HG03066 (cell line): ENCODE results near the gene B4GALT2.
A peak's percentile ranks its signal among the peaks of the same experiment; 100 is the strongest.

Experiments used
- ATAC-seq: cut with Tn5 transposase; IDR thresholded peaks from one replicate; pipeline ENCODE4 v1.9.1; 2021; ENCODE audit warnings: low read depth; ENCODE audit not compliant: unreplicated experiment

The B4GALT2 gene

DNA sequence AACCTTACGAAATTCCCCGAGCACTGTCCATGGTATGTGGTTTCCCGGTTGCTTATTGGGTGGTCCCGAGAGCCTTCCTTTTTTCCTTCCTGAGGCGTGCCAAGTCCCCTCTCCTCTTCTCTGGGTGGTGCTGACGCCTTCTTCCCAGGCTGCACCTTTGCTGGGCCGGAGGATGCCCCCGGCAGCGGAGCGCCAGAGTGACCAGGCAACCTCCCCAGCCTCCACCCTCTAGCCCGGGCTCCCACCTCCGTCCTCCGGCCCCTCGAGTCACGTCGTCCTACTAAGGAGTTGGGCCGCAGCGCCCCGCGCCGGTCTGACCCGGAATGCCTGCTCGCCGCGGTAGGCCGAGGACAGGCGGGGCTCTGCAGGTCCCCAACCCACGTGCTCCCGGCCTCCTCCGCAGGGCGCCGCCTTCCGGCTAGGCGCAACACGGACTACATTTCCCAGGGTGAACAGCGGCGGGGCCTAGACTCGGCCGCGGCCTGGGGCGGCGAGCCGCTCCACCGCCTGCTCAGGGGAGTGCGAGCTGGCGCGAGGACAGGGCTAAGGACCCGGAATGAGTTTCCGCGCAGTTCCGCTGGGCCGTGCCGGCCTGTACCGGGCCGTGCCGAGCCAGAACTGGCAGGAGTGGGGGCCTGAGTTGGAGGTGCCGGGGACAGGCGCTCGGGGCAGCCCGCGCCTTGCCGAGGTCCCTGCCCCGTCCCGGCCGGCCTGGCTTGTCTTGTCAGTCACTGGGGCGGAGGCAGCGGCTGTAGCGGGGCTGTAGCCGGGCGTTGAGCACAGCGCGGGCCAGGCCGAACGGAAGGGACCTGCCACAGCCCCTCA is 32.6 kb upstream of the B4GALT2 start, which contains the start of gene IPO13:
IPO13 (plus strand) TSS at position 715 of the 825 bp plus-strand sequence. CDS start 651 bp downstream, outside the sequence.
- peak; percentile 89 for ATAC-seq

DNA sequence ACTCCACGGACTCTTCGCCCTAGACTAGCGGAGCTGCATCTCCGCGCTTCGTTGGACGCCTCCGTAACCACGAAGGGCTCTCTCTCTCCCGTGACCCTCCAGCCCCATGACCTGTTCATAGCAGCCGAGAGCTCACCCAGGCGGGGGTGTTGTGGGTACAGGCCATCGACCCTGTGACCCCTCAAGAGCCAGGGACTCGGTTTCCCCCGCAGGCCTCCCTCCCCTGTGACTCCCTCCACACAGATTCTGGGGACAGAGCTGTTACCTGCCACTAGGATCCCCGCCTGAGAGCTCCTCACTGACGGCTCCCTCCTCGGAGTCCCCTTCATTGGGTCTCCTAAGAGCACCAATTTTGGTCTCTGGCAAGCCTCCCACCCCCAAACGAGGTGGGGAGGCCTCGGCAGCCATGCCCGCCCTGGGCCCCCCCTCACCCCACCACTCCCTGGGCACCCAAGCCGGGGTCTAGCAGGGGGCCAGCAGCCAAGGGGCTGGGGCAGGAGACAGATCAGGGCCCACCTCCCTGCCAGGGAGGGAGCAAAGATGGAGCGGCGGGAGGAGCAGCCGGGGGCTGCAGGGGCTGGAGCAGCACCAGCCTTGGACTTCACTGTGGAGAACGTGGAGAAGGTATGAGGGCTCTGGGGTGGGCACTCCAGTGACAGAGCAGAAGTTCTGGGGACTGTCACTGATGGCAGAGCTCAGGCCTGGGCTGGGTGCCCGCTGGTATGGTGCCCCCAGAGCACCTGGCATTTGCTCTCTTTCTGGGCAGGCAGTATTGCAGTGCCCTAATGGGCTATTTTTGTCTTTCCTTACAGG is 31.7 kb upstream of the B4GALT2 start:
- no peak for ATAC-seq

DNA sequence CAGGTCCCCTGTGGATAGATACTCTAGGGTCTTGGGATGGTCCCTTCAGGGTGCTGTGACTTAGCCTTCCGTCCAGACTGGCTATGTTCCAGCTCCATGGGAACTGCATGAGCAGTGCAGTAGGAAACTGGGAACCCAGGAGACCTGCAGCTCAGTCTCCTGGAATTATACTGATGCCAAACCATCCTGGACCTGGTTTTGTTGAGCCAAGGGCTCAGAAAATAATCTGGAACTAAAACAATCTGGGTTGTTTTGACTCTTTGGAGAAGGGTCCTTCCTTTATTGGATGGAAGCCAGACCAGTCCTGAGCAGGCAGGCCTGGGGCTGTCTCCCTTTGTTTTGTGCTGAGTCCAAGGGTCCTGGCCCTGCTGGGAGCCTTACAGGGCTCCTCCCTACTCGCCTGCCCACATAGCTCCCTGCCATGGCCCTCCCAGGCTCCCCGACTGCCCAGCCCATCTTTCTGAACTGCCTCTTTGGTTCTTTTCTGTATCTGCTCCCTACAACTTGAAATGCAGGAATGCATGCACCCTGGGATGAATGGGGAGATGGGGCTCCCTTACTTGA is 31.1 kb upstream of the B4GALT2 start:
- no peak for ATAC-seq

DNA sequence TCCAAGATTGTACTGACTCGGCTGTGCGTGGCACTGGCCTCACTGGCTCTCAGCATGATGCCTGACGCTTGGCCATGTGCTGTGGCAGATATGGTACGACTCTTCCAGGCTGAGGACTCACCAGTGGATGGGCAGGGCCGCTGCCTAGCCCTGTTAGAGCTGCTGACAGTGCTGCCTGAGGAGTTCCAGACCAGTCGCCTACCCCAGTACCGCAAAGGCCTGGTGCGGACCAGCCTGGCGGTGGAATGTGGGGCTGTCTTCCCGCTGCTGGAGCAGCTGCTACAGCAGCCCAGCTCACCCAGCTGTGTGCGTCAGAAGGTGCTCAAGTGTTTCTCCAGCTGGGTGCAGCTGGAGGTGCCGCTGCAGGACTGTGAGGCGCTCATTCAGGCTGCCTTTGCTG is 29.3 kb upstream of the B4GALT2 start:
- ATAC-seq: no peak

DNA sequence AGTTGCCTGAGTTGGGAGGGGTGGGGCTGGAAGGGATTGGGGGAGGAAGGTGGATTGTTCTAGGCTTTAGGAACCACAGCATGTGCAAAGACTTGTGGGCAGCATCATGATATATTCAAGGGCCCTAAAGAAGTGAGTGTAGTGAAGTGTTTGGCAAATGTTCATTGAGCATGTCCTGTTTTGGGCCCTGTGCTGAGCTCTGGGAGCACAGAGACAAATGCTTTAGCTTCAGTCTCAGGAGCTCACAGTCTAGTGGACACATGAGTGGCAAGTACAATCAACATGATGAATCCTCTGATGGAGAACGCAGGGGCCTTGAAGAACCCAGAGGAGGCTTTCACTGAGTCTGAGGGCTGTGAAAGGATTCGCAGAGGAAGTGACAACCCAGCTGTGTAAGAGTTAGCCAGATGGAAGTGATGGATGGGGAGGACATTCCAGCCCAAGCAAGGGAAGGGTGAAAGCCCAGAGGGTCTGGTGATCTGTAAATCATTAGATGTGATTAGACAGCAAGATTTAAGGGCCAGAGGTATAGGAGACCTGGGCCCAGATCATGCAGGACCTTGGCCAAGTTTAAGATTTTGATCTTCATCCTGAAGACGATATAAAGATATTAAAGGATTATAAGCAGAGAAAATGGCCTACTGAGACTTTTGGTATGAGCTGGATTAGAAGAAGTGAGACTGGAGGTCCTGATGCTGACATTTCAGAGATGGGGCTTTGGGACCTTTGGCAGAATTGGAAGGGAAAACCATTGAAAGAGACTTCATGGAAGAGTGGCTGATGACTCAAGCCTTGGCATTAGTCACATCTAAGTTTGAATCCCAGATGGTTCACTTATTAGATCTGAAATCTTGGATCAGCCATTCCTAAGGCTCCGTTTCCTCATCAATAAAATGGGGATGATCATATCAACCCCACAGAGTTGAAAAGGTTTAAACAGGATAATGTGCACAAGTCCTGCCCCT is 27.7 kb upstream of the B4GALT2 start:
- no peak for ATAC-seq

DNA sequence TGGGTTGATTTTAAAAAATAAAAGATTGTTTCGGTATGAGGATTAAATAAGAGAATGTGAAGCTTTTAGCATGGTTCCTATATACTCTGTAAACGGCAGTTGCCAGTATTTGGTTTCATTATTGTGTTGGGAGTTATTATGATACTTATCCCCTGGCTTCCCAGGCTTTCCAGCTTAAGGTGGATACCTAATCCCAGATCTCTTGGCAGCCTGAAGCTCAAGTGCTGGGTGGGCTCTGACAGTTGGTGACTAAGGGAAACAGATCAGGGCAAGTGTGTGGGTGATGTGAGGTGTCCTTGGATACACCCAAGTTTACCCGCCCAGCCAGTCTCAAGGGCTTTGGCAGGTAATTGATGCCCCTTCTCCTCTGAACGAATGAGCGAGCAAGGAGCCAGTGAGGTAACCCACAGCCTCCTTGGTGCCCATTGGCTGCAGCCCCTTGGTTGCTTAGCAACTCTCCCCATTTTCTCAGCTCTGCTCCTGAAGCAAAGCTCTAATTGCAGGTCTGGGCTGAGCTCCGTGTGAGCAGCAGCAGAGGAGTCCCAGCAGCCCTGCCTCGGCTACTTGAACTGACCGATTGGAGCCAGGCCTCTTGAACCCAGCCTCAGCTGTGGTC is 26.2 kb upstream of the B4GALT2 start:
- no peak for ATAC-seq

DNA sequence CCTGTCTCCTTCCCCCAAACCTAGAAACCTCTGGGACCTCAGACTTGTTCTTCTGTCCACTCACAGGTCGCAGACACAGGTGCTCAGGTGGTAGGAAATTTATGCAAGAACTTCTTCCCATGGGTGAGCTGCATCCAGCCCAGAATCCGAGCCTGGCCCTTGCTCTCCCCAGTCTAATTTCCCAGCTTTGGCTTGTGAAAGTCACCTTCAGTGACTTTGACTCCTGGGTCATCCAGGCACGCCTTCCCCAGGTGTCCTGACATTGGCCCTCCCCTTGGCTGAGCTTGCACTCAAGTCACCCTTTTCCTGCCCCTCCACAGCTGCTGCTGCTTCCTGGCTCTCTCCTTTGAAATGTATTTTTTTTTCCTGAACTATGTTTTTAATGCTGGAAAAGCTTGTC is 25.6 kb upstream of the B4GALT2 start:
- ATAC-seq: no peak

DNA sequence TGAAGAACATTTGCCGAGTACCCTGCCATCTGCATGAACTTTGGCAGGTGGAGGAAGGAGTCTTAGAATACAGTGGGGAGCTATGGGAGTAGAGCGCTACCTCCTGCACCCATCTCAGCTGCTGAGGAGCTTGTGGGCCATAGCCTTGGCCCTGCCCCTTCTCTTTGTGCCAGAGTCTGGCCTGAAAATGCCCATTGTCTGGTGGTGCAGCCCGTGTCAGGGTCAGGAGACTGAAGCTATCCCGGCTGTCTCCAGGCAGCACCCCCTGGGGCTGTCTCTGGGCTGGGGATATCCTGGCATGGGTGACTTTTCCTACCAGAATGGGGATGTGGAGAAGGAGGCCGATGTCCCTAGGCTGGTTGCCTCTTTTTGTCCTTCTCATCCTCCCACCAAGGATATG is 25.0 kb upstream of the B4GALT2 start:
- ATAC-seq: no peak

DNA sequence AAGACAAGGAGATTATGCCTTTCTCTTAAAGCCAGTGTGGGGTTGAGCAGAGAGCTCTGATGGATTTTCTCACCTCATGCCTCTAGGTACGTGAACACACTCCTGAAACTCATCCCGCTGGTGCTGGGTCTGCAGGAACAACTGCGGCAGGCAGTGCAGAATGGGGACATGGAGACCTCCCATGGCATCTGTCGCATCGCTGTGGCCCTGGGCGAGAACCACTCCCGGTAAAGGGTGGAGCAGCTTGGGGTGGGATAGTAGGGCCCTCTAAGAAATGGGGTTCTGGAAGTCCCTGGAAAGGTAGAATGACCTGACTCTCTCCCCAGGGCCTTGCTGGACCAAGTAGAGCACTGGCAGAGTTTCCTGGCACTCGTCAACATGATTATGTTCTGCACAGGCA is 22.8 kb upstream of the B4GALT2 start:
- ATAC-seq: no peak

DNA sequence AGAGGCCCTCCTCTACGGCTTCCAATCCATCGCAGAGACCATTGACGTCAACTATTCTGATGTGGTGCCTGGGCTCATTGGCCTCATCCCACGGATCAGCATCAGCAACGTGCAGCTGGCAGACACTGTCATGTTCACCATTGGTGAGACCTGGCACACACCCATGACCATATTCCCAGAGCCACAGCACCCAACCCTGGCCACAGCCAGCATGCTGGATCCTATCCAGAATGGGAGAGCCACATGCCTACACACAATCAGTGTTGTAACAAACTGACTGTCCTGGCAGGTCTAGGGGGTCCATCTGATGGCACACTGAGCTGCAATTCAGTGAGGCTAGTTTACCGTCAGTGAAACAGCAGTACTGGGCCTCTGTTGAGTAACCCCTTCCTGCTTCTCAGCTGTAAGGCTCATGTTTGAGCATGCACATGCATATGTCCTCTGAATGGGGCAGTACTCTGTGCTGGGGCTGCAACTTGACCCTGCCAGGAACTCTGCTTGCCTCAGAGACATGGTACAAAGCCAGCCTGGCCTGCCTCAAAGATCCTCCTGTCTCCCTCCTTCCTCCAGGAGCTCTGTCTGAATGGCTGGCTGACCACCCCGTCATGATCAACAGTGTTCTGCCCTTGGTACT is 21.5 kb upstream of the B4GALT2 start:
- no peak for ATAC-seq

DNA sequence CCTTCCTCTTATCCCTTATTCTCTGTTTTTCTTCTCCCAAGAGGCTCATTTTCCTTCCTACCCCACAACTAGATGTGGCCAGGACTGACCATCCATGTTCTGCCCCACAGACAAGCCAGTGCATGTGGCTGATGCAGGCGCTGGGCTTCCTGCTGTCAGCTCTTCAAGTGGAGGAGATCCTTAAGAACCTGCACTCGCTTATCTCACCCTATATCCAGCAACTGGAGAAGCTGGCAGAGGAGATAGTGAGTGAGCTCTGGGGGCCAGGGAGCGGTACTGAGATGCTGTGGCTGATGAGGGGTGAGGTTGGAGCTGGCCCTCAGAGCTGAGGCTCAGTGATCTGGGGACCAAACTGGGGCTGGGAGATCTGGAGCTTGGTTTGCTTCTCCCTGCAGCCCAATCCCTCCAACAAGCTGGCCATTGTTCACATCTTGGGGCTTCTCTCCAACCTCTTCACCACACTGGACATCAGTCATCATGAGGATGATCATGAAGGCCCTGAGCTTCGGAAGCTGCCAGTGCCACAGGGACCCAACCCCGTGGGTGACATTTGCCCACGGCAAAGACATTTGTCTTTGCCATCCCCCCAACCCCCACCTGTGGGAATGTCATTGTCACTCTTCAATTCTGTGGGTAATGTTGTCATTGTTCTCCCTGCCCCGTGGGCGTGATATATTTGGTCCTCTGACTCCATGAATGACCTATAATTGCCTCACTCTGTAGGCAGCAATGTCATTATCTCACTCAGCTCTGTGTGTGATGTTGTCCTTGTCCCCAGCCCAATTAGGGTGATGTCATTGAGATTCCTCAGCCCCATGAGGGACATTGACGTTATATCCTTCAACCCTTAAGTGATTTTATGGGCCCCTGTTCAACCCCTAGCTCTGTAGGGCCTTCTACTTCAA is 20.4 kb upstream of the B4GALT2 start:
- ATAC-seq: no peak

DNA sequence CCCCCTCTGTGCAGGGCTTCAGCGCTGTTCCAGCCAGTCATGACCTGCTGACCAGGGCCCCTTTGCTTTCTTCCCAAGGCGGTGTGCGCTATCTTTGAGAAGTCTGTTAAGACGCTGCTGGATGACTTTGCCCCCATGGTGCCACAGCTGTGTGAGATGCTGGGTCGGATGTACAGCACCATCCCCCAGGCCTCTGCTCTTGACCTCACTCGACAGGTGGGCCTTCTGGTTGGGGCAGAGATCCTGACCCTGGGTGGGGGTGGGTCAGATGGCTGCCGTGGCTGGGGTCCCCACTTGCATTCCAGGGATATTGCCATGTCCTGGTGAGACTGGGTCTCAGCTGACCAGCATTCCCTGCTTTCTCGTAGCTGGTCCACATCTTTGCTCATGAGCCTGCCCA is 18.2 kb upstream of the B4GALT2 start:
- no peak for ATAC-seq

DNA sequence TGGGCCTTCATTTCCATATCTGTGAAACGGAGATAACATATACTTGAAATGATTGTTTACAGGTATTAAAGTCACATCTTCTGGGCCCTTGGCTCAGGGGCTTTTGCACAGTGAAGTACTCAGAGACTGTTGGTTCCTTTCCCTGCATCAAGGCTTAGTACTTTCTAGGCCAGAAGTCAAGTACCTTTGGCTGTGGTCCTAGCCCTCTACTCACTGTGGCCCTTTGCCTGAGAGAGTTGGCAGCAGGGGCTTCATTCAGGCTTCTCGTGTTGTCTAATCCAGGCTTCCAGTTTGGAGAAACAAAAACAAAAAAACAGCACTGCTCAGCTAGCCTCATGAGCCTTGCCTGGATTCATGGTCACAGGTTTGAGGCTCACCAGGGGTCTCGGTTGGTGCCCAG is 17.3 kb upstream of the B4GALT2 start:
- no peak for ATAC-seq

DNA sequence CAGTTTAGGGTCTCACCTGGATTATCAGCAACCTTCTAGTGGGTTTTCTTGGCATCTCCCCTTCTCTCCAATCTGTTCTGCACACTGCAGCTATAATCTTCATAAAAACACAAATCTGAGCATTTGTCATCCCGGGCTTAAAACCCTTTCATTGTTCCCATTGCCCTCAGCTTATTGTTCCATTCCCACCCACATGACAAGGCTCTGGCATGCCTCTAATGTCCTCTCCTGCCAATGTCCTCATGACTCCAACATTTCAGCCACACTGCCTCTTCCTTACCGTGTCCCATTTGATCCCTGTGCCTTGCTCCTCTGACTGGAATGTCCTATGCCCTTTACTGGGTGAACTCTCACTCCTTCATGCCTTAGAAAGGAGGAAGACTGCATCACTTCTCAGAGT is 16.7 kb upstream of the B4GALT2 start:
- ATAC-seq: no peak

DNA sequence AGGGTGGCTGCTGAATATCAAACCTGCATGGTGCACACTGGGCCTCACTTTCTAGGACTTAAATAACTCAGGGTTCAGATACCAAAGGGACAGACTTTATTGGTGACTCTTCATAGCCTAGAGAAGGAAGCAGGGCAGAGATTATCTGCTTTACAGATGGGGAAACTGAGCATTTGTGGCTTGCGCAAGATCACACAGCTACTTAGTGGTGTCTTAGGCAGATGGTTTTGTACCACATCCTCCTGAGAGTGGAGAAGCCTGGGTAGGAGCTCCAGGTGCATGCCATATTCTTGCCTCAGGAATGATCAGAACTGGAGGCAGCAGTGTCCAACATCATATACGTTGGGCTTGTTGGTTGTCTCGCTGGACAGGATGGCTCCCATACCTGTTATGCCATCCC is 16.0 kb upstream of the B4GALT2 start:
- no peak for ATAC-seq

DNA sequence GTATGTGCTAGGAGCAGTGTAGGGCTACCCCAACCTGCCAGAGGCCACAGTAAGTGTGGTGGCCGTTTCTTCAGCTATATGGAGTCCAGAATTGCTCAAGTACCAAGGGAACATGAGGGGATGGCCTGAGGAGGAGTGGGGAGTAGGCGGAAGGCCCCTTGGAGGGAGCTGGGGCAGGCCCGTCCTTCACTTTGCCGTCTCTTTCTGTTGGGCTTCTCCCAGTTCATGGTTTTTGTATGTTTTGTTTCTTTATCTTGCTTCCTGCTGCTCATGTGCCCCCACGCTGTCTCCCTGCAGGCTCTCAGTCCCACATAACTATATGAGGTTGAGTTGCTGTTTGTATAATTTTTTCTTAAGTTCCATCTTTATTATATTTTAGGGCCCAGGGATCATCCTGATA is 15.1 kb upstream of the B4GALT2 start:
- no peak for ATAC-seq

DNA sequence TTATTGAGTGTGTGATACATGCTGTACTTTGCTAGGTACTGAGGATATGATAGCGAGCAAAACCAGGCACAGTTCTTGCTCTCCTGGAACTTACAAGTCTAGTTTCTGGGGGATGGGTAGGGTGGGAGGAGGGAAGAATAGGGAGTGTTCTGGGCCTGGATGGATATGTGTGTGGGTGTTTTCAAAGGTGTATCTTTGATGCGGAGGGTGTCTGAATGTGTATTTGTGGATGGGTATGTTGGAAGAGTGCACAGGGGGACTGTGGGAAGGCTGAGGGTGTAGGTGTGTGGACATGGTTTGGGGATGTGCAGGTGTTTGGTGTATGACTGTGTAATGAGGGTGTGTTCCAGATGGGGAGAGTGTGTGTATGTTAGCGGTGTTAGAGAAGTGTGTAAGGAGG is 13.7 kb upstream of the B4GALT2 start:
- ATAC-seq: no peak

DNA sequence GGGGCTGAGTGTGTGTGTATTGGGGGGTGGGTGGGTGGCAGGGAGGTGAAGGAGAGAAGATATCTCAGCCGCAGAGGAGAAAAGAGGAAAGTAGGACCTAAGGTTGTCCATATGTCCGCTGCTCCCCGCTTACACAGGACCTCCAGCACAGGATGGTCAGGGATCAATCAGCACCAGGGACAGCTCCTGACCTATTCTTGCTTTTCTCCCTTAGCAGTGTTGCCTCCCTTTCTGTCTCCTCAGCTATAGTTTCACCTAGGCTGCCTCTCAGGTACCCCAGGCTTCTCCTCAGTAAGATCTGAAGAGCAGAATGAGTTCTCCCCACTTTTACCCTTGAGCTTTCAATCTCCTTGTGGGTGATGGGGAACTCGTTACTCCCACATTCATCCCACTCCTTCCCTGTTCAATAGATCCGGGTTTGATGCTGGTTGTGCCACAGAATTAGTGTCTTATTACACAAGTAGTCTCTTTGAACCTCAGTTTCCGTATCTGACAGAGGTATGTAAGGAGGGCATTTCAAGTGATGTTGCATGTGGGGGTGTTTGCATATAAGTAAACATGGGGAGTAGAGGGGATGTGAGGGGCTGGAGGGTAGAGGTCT is 10.6 kb upstream of the B4GALT2 start:
- no peak for ATAC-seq
